ENCODE measurements around the gene C2CD2. TPM values are rescaled to one million over a fixed set of nuclear protein-coding genes. Genes with fewer than 3 reads are reported as not detected.

Gene C2CD2
- total and polyA plus RNA-seq, 2 of the 8 experiments (the other 6 are each of a cell fraction or from before 2014, with no cell fraction given), result 10.4 to 13.0 TPM

DNA sequence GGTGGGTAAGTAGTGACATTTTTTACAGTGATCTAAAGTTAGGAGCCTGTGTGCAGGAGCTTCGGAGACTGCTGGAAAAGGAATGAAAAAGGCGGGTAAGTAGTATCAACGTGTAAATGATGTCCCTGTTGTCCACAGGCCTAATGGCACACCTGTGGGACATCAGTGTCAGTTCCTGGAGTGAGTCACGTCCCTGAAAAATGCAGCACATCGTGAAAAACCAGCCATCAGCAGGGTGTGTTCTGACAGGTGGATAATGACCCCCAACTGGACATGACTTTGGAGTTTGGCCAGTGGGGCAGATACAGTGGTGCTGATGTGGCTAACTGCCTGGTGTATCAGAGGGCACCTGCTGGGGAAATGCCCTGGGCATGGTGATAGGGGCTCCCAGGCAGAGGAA lies 62.7 kb downstream of the C2CD2 start (continued):
- TF ChIP-seq, protein P1, sequence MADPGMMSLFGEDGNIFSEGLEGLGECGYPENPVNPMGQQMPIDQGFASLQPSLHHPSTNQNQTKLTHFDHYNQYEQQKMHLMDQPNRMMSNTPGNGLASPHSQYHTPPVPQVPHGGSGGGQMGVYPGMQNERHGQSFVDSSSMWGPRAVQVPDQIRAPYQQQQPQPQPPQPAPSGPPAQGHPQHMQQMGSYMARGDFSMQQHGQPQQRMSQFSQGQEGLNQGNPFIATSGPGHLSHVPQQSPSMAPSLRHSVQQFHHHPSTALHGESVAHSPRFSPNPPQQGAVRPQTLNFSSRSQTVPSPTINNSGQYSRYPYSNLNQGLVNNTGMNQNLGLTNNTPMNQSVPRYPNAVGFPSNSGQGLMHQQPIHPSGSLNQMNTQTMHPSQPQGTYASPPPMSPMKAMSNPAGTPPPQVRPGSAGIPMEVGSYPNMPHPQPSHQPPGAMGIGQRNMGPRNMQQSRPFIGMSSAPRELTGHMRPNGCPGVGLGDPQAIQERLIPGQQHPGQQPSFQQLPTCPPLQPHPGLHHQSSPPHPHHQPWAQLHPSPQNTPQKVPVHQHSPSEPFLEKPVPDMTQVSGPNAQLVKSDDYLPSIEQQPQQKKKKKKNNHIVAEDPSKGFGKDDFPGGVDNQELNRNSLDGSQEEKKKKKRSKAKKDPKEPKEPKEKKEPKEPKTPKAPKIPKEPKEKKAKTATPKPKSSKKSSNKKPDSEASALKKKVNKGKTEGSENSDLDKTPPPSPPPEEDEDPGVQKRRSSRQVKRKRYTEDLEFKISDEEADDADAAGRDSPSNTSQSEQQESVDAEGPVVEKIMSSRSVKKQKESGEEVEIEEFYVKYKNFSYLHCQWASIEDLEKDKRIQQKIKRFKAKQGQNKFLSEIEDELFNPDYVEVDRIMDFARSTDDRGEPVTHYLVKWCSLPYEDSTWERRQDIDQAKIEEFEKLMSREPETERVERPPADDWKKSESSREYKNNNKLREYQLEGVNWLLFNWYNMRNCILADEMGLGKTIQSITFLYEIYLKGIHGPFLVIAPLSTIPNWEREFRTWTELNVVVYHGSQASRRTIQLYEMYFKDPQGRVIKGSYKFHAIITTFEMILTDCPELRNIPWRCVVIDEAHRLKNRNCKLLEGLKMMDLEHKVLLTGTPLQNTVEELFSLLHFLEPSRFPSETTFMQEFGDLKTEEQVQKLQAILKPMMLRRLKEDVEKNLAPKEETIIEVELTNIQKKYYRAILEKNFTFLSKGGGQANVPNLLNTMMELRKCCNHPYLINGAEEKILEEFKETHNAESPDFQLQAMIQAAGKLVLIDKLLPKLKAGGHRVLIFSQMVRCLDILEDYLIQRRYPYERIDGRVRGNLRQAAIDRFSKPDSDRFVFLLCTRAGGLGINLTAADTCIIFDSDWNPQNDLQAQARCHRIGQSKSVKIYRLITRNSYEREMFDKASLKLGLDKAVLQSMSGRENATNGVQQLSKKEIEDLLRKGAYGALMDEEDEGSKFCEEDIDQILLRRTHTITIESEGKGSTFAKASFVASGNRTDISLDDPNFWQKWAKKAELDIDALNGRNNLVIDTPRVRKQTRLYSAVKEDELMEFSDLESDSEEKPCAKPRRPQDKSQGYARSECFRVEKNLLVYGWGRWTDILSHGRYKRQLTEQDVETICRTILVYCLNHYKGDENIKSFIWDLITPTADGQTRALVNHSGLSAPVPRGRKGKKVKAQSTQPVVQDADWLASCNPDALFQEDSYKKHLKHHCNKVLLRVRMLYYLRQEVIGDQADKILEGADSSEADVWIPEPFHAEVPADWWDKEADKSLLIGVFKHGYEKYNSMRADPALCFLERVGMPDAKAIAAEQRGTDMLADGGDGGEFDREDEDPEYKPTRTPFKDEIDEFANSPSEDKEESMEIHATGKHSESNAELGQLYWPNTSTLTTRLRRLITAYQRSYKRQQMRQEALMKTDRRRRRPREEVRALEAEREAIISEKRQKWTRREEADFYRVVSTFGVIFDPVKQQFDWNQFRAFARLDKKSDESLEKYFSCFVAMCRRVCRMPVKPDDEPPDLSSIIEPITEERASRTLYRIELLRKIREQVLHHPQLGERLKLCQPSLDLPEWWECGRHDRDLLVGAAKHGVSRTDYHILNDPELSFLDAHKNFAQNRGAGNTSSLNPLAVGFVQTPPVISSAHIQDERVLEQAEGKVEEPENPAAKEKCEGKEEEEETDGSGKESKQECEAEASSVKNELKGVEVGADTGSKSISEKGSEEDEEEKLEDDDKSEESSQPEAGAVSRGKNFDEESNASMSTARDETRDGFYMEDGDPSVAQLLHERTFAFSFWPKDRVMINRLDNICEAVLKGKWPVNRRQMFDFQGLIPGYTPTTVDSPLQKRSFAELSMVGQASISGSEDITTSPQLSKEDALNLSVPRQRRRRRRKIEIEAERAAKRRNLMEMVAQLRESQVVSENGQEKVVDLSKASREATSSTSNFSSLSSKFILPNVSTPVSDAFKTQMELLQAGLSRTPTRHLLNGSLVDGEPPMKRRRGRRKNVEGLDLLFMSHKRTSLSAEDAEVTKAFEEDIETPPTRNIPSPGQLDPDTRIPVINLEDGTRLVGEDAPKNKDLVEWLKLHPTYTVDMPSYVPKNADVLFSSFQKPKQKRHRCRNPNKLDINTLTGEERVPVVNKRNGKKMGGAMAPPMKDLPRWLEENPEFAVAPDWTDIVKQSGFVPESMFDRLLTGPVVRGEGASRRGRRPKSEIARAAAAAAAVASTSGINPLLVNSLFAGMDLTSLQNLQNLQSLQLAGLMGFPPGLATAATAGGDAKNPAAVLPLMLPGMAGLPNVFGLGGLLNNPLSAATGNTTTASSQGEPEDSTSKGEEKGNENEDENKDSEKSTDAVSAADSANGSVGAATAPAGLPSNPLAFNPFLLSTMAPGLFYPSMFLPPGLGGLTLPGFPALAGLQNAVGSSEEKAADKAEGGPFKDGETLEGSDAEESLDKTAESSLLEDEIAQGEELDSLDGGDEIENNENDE (IDR thresholded peaks at IDR 0.05; ENCODE audit: insufficient replicate concordance, low read length), result no peak
- no peak for TF ChIP-seq TBP (IDR thresholded peaks at IDR 0.05; ENCODE audit: low read depth, low read length)
- TF ChIP-seq TCF12 (IDR thresholded peaks at IDR 0.05; ENCODE audit: low read depth, low read length), result no peak
- no peak for TF ChIP-seq GTF2F1 (IDR thresholded peaks at IDR 0.05; ENCODE audit: borderline replicate concordance, low read depth, low read length)
